ENCODE results near the gene KDM4B. TPM values are rescaled to one million over a fixed set of nuclear protein-coding genes. Genes with fewer than 3 reads are reported as not detected.

The KDM4B gene
- total and polyA plus RNA-seq, 2 of the 8 experiments (the other 6 are each of a cell fraction or from before 2014, with no cell fraction given): 12.0 to 31.9 TPM

DNA sequence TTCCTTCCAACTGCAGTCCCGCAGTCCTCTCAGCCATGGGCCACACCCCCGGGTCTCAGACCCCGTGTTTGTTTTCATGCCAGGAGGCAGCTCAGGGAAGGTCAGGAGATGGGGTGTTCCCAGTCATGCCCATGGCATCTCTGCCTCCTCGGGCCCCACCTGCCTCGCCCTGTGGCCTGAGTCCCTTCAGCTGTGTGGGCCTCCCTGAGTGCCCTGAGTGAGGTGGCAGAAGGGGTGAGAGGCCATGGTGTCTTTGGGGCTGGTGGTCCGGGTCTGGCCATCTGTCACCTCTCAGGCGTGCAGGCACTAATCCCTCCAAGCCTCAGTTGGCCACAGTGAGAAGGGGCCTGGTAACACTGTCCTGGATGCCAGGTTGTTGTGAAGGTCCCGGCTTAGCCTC lies 10.9 kb upstream of the KDM4B start:
- POLR2A ChIA-PET (ENCODE audit: partially characterized antibody): interaction anchor here (0.6 kb wide), 1 partner anchor 11 kb away, joined by 4 read pairs; the partner anchor contains the start of gene KDM4B
- Histone ChIP-seq H3K4ac (replicated peaks; ENCODE audit: insufficient read length, low read depth, low read length) (no peak overlapping the region), H2AFZ (ENCODE audit: low read length) (no peak overlapping the region), H3K4me1 (replicated peaks in 1 of 4; ENCODE audit: control insufficient read depth in 3 of 4, insufficient read depth in 4 of 4, low read length in 3 of 4) (no peaks in the 10 kb centered on the region), H2AK5ac (ENCODE audit: low read depth, low read length) (no peak overlapping the region), H2BK120ac (replicated peaks; ENCODE audit: low read depth, low read length) (no peak overlapping the region), H2BK15ac (ENCODE audit: low read length) (no peak overlapping the region), H3K4me3 (ENCODE audit: extremely low read depth in 1 of 4, insufficient read depth in 2 of 4, low read depth in 3 of 4, low read length in 4 of 4) (no peak overlapping the region), H3K4me2 (ENCODE audit: insufficient read depth in 1 of 2, low read depth in 2 of 2, low read length in 2 of 2) (no peak overlapping the region), H3K14ac (ENCODE audit: insufficient read length) (no peak overlapping the region), H2BK12ac (ENCODE audit: low read depth, low read length) (no peak overlapping the region), H4K8ac (ENCODE audit: extremely low read depth, insufficient read depth, low read length) (no peak overlapping the region), H3K18ac (ENCODE audit: extremely low read depth, low read length) (no peak overlapping the region), H3K9ac (replicated peaks in 1 of 4; ENCODE audit: extremely low read depth in 1 of 4, low read depth in 3 of 4, low read length in 3 of 4) (no peak overlapping the region), H3K9me3 (ENCODE audit: insufficient read depth in 2 of 2, low read depth in 1 of 2, low read length in 1 of 2) (no peaks in the 10 kb centered on the region), H2BK5ac (ENCODE audit: low read depth, low read length) (no peak overlapping the region; the same call in 1 of the 2 replicates), H3K79me1 (ENCODE audit: low read depth, low read length) (no peaks in the 10 kb centered on the region), H4K91ac (replicated peaks; ENCODE audit: insufficient read length, low read length) (no peak overlapping the region), H3K23ac (ENCODE audit: insufficient read length) (no peak overlapping the region), H4K20me1 (replicated peaks in 1 of 2; ENCODE audit: control insufficient read depth in 1 of 2, insufficient read depth in 2 of 2, low read length in 2 of 2) (peaks cover 0 to 7% of the 10 kb centered on the region in 2 experiments), H3K79me2 (ENCODE audit: control insufficient read depth in 1 of 2, insufficient read depth in 2 of 2, low read length in 2 of 2) (no peaks in the 10 kb centered on the region), H2BK20ac (ENCODE audit: low read length) (no peak overlapping the region), H3K27me3 (replicated peaks in 1 of 4; ENCODE audit: control insufficient read depth in 3 of 4, extremely low read depth in 1 of 4, insufficient read depth in 3 of 4, low read length in 3 of 4) (no peaks in the 10 kb centered on the region), H3K23me2 (ENCODE audit: low read depth, low read length) (no peaks in the 10 kb centered on the region), H3K27ac (ENCODE audit: low read depth, low read length) (no peak overlapping the region), H4K5ac (ENCODE audit: insufficient read length, low read depth, low read length) (no peak overlapping the region), H3K36me3 (ENCODE audit: control insufficient read depth in 2 of 4, insufficient read depth in 4 of 4, low read length in 3 of 4) (peaks cover 9 to 44% (median 30%) of the 10 kb centered on the region in 4 experiments), H3K56ac (replicated peaks; ENCODE audit: insufficient read length, low read depth, low read length) (no peak overlapping the region)
- WGBS, 2 experiments (ENCODE audit: extremely low coverage in 1 of 2, insufficient coverage in 1 of 2, insufficient read length in 1 of 2, insufficient replicate concordance in 2 of 2, low coverage in 1 of 2, low lambda C conversion rate in 2 of 2, missing lambda C conversion rate in 1 of 2): 83% methylated on average over 8 of the region's 8 CpGs; no CpG with 5 or more reads in 1 of the 2 experiments
- FAIRE-seq (no peak), DNase-seq (ENCODE audit: low read depth in 1 of 2, low spot score in 2 of 2) (no peak)
- TF ChIP-seq, protein P1, sequence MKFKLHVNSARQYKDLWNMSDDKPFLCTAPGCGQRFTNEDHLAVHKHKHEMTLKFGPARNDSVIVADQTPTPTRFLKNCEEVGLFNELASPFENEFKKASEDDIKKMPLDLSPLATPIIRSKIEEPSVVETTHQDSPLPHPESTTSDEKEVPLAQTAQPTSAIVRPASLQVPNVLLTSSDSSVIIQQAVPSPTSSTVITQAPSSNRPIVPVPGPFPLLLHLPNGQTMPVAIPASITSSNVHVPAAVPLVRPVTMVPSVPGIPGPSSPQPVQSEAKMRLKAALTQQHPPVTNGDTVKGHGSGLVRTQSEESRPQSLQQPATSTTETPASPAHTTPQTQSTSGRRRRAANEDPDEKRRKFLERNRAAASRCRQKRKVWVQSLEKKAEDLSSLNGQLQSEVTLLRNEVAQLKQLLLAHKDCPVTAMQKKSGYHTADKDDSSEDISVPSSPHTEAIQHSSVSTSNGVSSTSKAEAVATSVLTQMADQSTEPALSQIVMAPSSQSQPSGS (IDR thresholded peaks at IDR 0.05; ENCODE audit: low read length): no peak
- no peak for TF ChIP-seq PHF8 (conservative IDR thresholded peaks at IDR 0.05; ENCODE audit: low read depth, low read length)
- TF ChIP-seq RAD21 (IDR thresholded peaks at IDR 0.05 in 1 of 2, conservative IDR thresholded peaks at IDR 0.05 in 1 of 2; ENCODE audit: low read depth in 2 of 2, low read length in 2 of 2): no peak
- TF ChIP-seq ASH2L (IDR thresholded peaks at IDR 0.05; ENCODE audit: low read length): no peak
- TF ChIP-seq TEAD4 (IDR thresholded peaks at IDR 0.05; ENCODE audit: low read depth, low read length): no peak
- no peak for TF ChIP-seq RBBP5 (IDR thresholded peaks at IDR 0.05; ENCODE audit: borderline replicate concordance, low read depth, low read length)
- TF ChIP-seq, protein P2, sequence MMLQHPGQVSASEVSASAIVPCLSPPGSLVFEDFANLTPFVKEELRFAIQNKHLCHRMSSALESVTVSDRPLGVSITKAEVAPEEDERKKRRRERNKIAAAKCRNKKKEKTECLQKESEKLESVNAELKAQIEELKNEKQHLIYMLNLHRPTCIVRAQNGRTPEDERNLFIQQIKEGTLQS (IDR thresholded peaks at IDR 0.05; ENCODE audit: insufficient read depth, low read depth, low read length): no peak
- CTCF ChIA-PET (ENCODE audit: partially characterized antibody): interaction anchor here (1.2 to 2.0 kb wide), 2 partner anchors 68 to 73 kb away, joined by 3 to 10 read pairs; no protein-coding TSS in a partner anchor
